CD14-positive monocyte (primary cell): ENCODE measurements around the gene USE1. TPM values are rescaled to one million over a fixed set of nuclear protein-coding genes. Genes with fewer than 3 reads are reported as not detected.

Source experiments
- DNase-seq, 3 donors: peaks; one replicate each; pipeline ENCODE4 v3.0.0-alpha.2; 2011 to 2022
- H2AFZ ChIP-seq: 2 replicates; pipeline ENCODE4 v1.6.0; 2012; ENCODE audit warnings: mild to moderate bottlenecking, low read depth, low read length, inconsistent platforms; ENCODE audit not compliant: insufficient read depth, poor library complexity, severe bottlenecking
- H3K27ac ChIP-seq, 2 donors: 1 replicate in 1 of 2; 2 replicates in 1 of 2; pipeline ENCODE4 v1.5.1; 2012 to 2013; ENCODE audit warnings: low read length in 2 of 2, control low read depth in 1 of 2, inconsistent platforms in 1 of 2, low read depth in 1 of 2, mild to moderate bottlenecking in 1 of 2
- H3K27me3 ChIP-seq, 2 donors: one replicate each; pipeline versions ENCODE4 v1.6.0 to v1.6.1; 2011 to 2013; ENCODE audit warnings: low read length in 2 of 2; ENCODE audit not compliant: control insufficient read depth in 2 of 2, insufficient read depth in 2 of 2
- H3K36me3 ChIP-seq, 2 donors: replicated peaks in 1 of 2; 1 replicate in 1 of 2; 2 replicates in 1 of 2; pipeline versions ENCODE4 v1.5.1 to v1.6.1; 2012 to 2013; ENCODE audit warnings: low read length in 2 of 2, control low read depth in 1 of 2, inconsistent platforms in 1 of 2, mild to moderate bottlenecking in 1 of 2; ENCODE audit not compliant: insufficient read depth in 2 of 2, control insufficient read depth in 1 of 2
- H3K4me1 ChIP-seq, 2 donors: 1 replicate in 1 of 2; 2 replicates in 1 of 2; pipeline versions ENCODE4 v1.5.1 to v1.6.1; 2012 to 2013; ENCODE audit warnings: low read length in 2 of 2, control low read depth in 1 of 2, inconsistent platforms in 1 of 2, mild to moderate bottlenecking in 1 of 2, moderate library complexity in 1 of 2; ENCODE audit not compliant: insufficient read depth in 2 of 2, control insufficient read depth in 1 of 2
- H3K4me2 ChIP-seq: replicated peaks from 2 replicates; pipeline ENCODE3; 2012; ENCODE audit warnings: low read length, moderate library complexity, mild to moderate bottlenecking; ENCODE audit not compliant: poor library complexity, severe bottlenecking; ENCODE audit errors: extremely low read depth
- H3K4me3 ChIP-seq, 3 experiments: fragments of 200-600 bp in 1 of 3; sonication (generic) in 1 of 3; replicated peaks in 1 of 3; 1 replicate in 2 of 3; 2 replicates in 1 of 3; pipeline ENCODE4 v1.5.1; 2011 to 2013; ENCODE audit warnings: low read length in 3 of 3, mild to moderate bottlenecking in 3 of 3, control low read depth in 2 of 3, low read depth in 2 of 3, inconsistent platforms in 1 of 3, moderate library complexity in 1 of 3
- H3K79me2 ChIP-seq: 2 replicates; pipeline ENCODE4 v1.6.0; 2012; ENCODE audit warnings: mild to moderate bottlenecking, control low read depth, inconsistent platforms, low read length, moderate library complexity; ENCODE audit not compliant: insufficient read depth
- H3K9ac ChIP-seq: 2 replicates; pipeline ENCODE4 v1.6.0; 2017; ENCODE audit warnings: low read length, mild to moderate bottlenecking; ENCODE audit not compliant: insufficient read depth, poor library complexity, severe bottlenecking
- H3K9me3 ChIP-seq, 2 donors: replicated peaks in 1 of 2; 1 replicate in 1 of 2; 2 replicates in 1 of 2; pipeline versions ENCODE4 v1.5.1 to v1.6.1; 2012 to 2013; ENCODE audit warnings: low read length in 2 of 2, control low read depth in 1 of 2; ENCODE audit not compliant: control insufficient read depth in 1 of 2, insufficient read depth in 1 of 2
- H4K20me1 ChIP-seq: 2 replicates; pipeline ENCODE4 v1.6.0; 2012; ENCODE audit warnings: mild to moderate bottlenecking, low read length, control low read depth, moderate library complexity; ENCODE audit not compliant: insufficient read depth
- H3K27ac Mint-ChIP-seq, 7 donors: one replicate each; pipeline ENCODE4 v1.8.0; 2020; ENCODE audit warnings: mild to moderate bottlenecking in 7 of 7, mixed read lengths in 7 of 7, moderate library complexity in 6 of 7, inconsistent platforms in 2 of 7
- H3K27me3 Mint-ChIP-seq, 3 donors: one replicate each; pipeline ENCODE4 v1.8.0; 2021 to 2022; ENCODE audit warnings: low read depth in 3 of 3, mild to moderate bottlenecking in 3 of 3, mixed read lengths in 3 of 3, moderate library complexity in 3 of 3, inconsistent platforms in 1 of 3
- H3K36me3 Mint-ChIP-seq, 2 donors: one replicate each; pipeline ENCODE4 v1.8.0; 2020; ENCODE audit warnings: mixed read lengths in 2 of 2, inconsistent platforms in 1 of 2, mild to moderate bottlenecking in 1 of 2
- H3K4me1 Mint-ChIP-seq: one replicate; pipeline ENCODE4 v1.8.0; 2020; ENCODE audit warnings: mild to moderate bottlenecking, mixed read lengths
- H3K4me3 Mint-ChIP-seq, 2 donors: one replicate each; pipeline ENCODE4 v1.8.0; 2020; ENCODE audit warnings: mild to moderate bottlenecking in 2 of 2, mixed read lengths in 2 of 2, moderate library complexity in 1 of 2
- H3K9me3 Mint-ChIP-seq, 7 donors: one replicate each; pipeline ENCODE4 v1.8.0; 2020 to 2022; ENCODE audit warnings: mixed read lengths in 7 of 7, mild to moderate bottlenecking in 6 of 7, moderate library complexity in 6 of 7, inconsistent platforms in 2 of 7
- WGBS: methylation state at CpG from one replicate; pipeline ENCODE4 v1.1.5; 2013; ENCODE audit warnings: missing lambda C conversion rate; ENCODE audit not compliant: insufficient coverage; 5-methylcytosine and 5-hydroxymethylcytosine counted together
- intact Hi-C, 2 donors: fragments of 100-400 bp; cut with micrococcal nuclease; formaldehyde crosslinking; loops; one replicate each; pipeline versions ENCODE4 v1.15.0 to v1.15.1; 2023
- polyA plus RNA-seq, 3 donors: library from polyadenylated mRNA; depleted of rRNA in 1 of 3; unstranded in 2 of 3; stranded (reverse) in 1 of 3; fragments of 300-500 nt in 2 of 3; fragments of >200 nt in 1 of 3; fragmentation: Illumina TruSeq in 2 of 3; gene quantifications; 1 replicate in 2 of 3; 2 replicates in 1 of 3; pipeline ENCODE4 v1.2.3, GENCODE V29; 2012 to 2021
- TF ChIP-seq, protein P1 (sequence below): fragments of 200-600 bp; IDR thresholded peaks from one replicate; pipeline ENCODE4 v1.8.0; 2022; ENCODE audit warnings: antibody characterized with exemption, mild to moderate bottlenecking

Gene USE1
- polyA plus RNA-seq, 3 donors = 26.5 to 39.8 (median 29.7) TPM

DNA sequence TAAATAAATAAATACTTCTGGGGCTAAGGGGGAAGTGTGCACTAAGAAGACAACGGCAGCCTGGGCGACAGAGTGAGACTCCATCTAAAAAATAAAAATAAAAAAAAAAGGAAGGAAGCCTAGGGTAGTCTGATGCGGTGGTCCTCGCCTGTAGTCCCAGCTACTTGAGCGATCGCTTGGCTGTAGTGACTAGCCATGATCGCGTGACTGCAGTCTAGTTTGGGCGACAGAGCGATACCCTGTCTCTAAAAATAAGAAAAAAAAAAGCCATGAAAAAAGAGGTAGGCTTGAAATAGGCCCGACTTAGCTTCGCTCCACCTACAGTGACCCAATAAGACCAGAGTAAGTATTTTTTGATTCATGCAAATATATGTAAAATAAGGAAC is 51.4 kb downstream of the USE1 start:
- TF ChIP-seq, protein P1, sequence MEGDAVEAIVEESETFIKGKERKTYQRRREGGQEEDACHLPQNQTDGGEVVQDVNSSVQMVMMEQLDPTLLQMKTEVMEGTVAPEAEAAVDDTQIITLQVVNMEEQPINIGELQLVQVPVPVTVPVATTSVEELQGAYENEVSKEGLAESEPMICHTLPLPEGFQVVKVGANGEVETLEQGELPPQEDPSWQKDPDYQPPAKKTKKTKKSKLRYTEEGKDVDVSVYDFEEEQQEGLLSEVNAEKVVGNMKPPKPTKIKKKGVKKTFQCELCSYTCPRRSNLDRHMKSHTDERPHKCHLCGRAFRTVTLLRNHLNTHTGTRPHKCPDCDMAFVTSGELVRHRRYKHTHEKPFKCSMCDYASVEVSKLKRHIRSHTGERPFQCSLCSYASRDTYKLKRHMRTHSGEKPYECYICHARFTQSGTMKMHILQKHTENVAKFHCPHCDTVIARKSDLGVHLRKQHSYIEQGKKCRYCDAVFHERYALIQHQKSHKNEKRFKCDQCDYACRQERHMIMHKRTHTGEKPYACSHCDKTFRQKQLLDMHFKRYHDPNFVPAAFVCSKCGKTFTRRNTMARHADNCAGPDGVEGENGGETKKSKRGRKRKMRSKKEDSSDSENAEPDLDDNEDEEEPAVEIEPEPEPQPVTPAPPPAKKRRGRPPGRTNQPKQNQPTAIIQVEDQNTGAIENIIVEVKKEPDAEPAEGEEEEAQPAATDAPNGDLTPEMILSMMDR = no peak
- Histone ChIP-seq H3K4me3 (peak overlapping the region in 2 of 3 experiments; percentile 7 to 98), H4K20me1 (no peaks in the 10 kb centered on the region), H3K9me3 (no peaks in the 10 kb centered on the region), H3K4me2 (peak overlapping the region; percentile 93), H3K27ac (peak overlapping the region in 1 of 2 donors; percentile 64), H3K27me3 (no peaks in the 10 kb centered on the region), H3K79me2 (peaks cover 17% of the 10 kb centered on the region), H3K36me3 (peaks cover 15 to 16% of the 10 kb centered on the region in 2 donors), H3K9ac (peak overlapping the region; percentile 24), H3K4me1 (peaks cover 16 to 17% of the 10 kb centered on the region in 2 donors), H2AFZ (no peak overlapping the region)
- Mint-ChIP-seq H3K4me3 (peak overlapping the region; percentile 87 to 90), H3K36me3 (peaks cover 8 to 30% of the 10 kb centered on the region in 2 donors), H3K9me3 (peaks cover 0 to 3% (median 0%) of the 10 kb centered on the region in 7 donors), H3K4me1 (peaks cover 22% of the 10 kb centered on the region), H3K27ac (peak overlapping the region; percentile 82 to 93 (median 88)), H3K27me3 (peaks cover 0 to 5% (median 2%) of the 10 kb centered on the region in 3 donors)
- DNase-seq = no peak
- intact Hi-C loops = loop anchor here in 1 of 2 donors (2.0 to 10.0 kb wide), 2 partner anchors 38 to 588 kb away; partner anchors contain the start of genes MRPL34 and RPL18A
- 0% methylated on average over 2 of the region's 12 CpGs for WGBS

DNA sequence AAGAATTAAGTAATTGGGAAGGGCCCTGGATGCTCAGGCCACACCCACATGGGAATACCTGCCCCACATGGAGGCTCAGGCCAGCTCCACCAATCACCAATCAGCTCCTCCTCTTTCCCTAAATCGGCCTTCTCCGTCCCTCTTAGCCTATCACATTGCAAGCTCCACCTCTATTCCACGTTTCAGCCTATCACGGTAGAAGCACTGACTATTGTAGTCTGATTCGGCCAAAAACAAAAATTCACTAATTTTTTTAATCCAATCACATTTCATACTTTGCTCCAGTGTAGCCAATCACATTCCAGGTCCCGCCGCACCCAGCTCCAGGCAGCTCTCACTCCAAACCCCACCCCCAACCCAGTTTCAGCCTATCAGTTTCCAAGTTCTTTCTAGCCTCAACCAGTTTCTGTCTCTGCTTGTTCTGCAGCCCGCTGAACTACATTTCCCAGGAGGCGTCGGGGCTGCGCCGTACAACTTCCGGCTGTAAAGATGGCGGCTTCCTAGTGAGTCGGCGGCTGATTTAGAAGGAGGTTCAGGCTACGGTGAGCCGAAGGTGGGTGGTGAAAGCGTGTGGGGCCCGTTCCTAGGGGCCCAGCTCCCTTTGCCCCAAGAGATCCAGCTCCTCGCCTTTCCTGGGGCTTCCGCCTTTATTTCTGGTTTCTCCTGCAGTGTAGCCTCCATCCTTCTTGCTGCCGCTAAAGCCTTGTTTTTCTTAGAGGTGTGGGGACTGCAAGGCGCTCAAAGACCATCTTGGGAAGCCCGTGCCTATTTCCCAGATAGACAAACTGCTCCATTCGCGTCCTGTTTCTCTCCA is 52.0 kb downstream of the USE1 start, which contains the start of gene BABAM1:
TSS of gene BABAM1 (plus strand) at position 469 of the 814 bp plus-strand sequence. CDS start 1,364 bp downstream, outside the sequence.
- peak within 1 kb of the TSS; percentile 82 to 93 (median 88) for H3K27ac Mint-ChIP-seq
- Histone ChIP-seq H4K20me1 (no peaks in the 10 kb centered on the region), H3K27ac (peak within 1 kb of the TSS; percentile 64 to 86), H3K4me1 (peaks cover 16 to 17% of the 10 kb centered on the region in 2 donors), H3K4me3 (peak within 1 kb of the TSS; percentile 89 to 98 (median 97)), H3K36me3 (peaks cover 19 to 20% of the 10 kb centered on the region in 2 donors), H3K4me2 (peak within 1 kb of the TSS; percentile 93), H3K9ac (peak within 1 kb of the TSS; percentile 73), H3K79me2 (peaks cover 17% of the 10 kb centered on the region), H3K9me3 (no peaks in the 10 kb centered on the region), H3K27me3 (no peaks in the 10 kb centered on the region), H2AFZ (peak within 1 kb of the TSS; percentile 97)
- H3K36me3 Mint-ChIP-seq = peaks cover 11 to 35% of the 10 kb centered on the region in 2 donors
- peak within 1 kb of the TSS; percentile 87 to 90 for H3K4me3 Mint-ChIP-seq
- DNase-seq = peak; percentile 97 to 99 (median 98)
- peaks cover 22% of the 10 kb centered on the region for H3K4me1 Mint-ChIP-seq
- H3K27me3 Mint-ChIP-seq = peaks cover 0 to 5% (median 2%) of the 10 kb centered on the region in 3 donors
- intact Hi-C loops = loop anchor here in 1 of 2 donors (2.0 to 10.0 kb wide), 2 partner anchors 38 to 588 kb away; partner anchors contain the start of genes MRPL34 and RPL18A
- WGBS = 0% methylated on average over 21 of the region's 27 CpGs
- peaks cover 0 to 3% (median 0%) of the 10 kb centered on the region in 7 donors for H3K9me3 Mint-ChIP-seq
- TF ChIP-seq, protein P1 = no peak
